Fibroblast of villous mesenchyme (primary cell): ENCODE results near the gene KLHDC1. TPM values are rescaled to one million over a fixed set of nuclear protein-coding genes. Genes with fewer than 3 reads are reported as not detected.
"Not testable (repeated sequence)": the region's sequence is repeated elsewhere in the genome, so short reads cannot be mapped to it uniquely, and the experiment has no call there.

ENCODE experiments used
- DNase-seq: peaks from one replicate; pipeline ENCODE4 v3.0.0-alpha.2; 2010; ENCODE audit warnings: low read depth
- H3K4me3 ChIP-seq: 2 replicates; pipeline ENCODE4 v1.5.1; 2011; ENCODE audit warnings: low read depth, mild to moderate bottlenecking, low read length
- total RNA-seq: library from RNA; depleted of rRNA; stranded (reverse); fragments of >200 nt; gene quantifications from 2 replicates; pipeline ENCODE4 v1.2.3, GENCODE V29; 2012
- TF ChIP-seq, protein P1 (sequence below): IDR thresholded peaks from 2 replicates; pipeline ENCODE4 v1.5.1; 2012; ENCODE audit warnings: low read depth, mild to moderate bottlenecking, low read length; ENCODE audit not compliant: insufficient read depth

The KLHDC1 gene, protein sequence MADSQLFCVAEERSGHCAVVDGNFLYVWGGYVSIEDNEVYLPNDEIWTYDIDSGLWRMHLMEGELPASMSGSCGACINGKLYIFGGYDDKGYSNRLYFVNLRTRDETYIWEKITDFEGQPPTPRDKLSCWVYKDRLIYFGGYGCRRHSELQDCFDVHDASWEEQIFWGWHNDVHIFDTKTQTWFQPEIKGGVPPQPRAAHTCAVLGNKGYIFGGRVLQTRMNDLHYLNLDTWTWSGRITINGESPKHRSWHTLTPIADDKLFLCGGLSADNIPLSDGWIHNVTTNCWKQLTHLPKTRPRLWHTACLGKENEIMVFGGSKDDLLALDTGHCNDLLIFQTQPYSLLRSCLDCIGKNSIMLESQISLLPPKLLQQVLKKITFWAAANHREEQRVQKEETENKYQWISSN
- total RNA-seq = 2.6 and 3.0 TPM in 2 replicates

DNA sequence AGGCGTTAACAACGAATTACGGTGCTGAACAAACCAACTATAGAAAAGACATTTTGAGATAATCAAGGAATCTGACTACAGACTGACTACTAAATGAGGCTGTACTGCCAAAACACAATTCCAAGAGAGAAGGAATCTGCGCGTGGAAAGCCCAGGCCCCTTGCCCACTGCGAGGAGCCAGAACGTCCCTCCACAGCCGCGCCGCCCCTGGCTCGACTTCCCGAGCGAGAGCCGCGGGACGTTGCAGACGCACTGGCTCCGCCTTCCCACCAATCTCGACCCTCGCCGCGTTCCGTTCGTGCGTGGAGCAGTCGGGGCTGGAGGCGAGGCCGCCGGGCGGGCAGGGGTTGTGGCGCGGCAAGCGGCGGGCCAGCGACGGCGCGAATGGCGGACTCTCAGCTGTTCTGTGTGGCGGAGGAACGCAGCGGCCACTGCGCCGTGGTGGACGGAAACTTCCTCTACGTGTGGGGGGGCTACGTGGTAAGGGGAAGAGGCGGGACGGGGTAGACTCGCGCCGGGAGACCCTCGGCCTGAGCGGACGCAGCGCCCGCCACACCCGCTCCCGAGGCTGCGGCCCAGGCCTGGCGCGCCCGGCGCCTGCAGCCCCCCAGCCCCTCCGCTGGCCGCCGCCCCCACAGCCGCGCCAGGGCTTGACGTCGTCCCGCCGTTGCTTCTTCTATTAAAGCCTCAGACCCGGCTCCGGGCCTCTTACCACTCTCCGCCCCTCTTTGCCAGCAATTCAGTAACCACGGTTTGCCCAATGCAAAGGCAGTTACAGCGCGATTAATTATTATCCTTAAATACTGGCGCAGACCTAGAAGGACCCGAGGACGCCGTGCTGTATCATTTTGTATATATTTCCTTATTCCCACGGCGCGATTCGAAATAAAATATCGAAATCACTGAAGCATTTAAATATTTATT lies at the start of gene KLHDC1:
TSS of gene KLHDC1 (plus strand) at position 310 of the 924 bp plus-strand sequence. CDS start at position 385, 75 bp downstream.
- H3K4me3 ChIP-seq = peak within 1 kb of the TSS; percentile 73
- TF ChIP-seq, protein P1, sequence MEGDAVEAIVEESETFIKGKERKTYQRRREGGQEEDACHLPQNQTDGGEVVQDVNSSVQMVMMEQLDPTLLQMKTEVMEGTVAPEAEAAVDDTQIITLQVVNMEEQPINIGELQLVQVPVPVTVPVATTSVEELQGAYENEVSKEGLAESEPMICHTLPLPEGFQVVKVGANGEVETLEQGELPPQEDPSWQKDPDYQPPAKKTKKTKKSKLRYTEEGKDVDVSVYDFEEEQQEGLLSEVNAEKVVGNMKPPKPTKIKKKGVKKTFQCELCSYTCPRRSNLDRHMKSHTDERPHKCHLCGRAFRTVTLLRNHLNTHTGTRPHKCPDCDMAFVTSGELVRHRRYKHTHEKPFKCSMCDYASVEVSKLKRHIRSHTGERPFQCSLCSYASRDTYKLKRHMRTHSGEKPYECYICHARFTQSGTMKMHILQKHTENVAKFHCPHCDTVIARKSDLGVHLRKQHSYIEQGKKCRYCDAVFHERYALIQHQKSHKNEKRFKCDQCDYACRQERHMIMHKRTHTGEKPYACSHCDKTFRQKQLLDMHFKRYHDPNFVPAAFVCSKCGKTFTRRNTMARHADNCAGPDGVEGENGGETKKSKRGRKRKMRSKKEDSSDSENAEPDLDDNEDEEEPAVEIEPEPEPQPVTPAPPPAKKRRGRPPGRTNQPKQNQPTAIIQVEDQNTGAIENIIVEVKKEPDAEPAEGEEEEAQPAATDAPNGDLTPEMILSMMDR = no peak
- peak; percentile 81 for DNase-seq

DNA sequence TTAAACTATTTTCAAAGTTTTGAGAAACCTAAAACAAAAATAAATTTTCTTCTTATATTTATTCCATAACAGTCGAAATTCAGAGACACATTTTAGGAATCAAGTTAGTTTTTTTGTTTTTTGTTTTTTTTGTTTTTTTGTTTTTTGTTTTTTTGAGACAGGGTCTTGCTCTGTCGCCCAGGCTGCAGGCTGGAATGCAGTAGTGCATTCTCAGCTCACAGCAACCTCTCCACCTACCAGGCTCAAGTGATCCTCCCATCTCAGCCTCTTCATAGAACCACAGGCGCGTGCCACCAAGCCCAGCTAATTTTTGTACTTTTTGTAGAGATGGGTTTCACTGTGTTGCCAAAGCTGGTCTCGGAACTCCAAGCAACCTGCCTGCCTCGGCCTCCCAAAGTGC lies 39.4 kb upstream of the KLHDC1 start:
- TF ChIP-seq, protein P1 = no peak
- no peak overlapping the region for H3K4me3 ChIP-seq
- DNase-seq = no peak

DNA sequence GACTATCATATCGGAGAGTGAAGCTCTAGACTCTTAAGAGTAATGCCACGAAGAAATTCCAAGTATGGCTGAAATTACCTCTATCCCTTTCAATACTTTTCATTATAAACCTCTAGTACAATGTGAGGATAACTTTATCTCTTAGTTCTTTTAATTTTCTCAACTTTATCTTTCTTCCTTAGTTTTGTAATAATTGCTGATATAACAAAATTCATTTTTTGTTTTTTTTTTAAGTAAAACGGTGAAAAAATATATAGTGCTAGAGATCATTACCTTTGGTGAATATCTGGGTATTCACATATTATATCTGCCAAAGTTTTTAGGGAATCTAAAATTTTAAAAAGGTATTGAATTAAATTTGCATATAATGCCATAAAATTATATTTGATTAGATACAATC lies 38.4 kb upstream of the KLHDC1 start:
- no peak for DNase-seq
- H3K4me3 ChIP-seq = no peak overlapping the region
- TF ChIP-seq, protein P1 = no peak

DNA sequence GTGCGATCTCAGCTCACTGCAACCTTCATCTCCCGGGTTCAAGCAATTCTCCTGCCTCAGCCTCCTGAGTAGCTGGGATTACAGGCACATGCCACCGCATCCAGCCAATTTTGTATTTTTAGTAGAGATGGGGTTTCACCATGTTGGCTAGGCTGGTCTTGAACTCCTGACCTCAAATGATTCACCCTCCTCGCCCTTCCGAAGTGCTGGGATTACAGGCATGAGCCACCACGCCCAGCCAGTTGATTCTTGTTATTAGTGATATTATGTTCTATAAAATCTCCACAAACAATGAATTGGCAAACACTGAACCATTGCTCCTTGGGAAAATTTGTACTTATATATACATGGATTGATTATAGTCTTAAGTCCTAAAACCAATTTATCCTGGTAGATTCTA lies 35.4 kb upstream of the KLHDC1 start:
- H3K4me3 ChIP-seq, DNase-seq: not testable (repeated sequence)

DNA sequence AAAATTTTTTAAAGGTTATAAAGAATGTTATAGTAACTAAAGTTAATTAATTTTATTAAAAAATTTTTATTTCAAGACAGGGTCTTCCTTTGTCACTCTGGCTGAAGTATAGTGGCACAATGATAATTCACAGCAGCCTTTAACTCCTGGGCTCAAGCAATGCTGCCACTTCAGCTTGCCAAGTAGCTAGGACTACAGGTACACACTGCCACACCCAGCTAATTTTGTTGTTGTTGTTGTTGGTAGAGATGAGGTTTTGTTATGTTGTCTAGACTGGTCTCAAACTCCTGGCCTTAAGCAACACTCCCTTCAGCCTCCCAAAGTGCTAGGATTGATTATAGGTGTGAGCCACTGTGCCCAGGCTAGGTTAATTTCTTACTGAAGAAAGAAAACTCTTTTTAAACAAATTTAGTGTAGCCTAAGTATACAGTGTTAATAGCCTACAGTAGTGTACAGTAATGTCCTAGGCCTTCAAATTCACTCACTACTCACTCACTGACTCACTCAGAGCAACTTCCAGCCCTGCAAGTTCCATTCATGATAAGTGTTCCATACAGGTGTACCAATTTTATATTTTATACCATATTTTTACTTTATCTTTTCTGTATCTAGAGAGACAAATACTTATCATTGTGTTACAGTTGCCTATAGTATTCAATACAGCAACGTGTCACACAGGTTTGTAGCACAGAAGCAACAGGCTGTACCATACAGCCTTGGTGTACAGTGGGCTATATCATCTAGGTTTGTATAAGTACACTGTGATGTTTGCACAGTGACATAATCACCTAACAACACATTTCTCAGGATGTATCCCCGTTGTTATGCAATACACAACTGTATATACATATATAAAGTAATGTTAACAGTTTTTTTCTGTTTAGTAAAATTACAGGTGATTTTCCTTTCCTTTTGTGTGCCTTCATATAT lies 33.1 kb upstream of the KLHDC1 start:
- TF ChIP-seq, protein P1 = no peak
- no peak overlapping the region for H3K4me3 ChIP-seq
- no peak for DNase-seq

DNA sequence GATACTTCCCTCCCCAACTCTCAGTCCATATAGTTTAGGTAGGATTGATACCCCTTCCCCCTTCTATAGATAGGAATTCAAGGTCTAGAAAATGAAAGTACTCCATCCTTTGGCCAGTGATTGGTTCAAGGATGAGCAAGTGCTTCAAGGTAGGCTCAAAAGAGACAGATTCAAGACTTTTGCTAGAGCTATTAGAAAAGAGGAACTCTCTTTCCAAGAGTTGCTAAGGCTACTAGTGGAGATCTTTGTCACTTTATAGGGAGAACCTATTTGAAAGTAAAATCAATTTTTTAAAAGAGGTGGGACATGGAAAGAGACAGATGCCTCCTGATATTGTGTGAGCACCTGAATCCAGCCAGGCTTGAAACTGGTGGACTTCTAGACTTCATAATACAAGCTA lies 22.4 kb upstream of the KLHDC1 start:
- no peak for DNase-seq
- TF ChIP-seq, protein P1 = no peak
- no peak overlapping the region for H3K4me3 ChIP-seq
